Measurements from ENCODE around the gene USH1C.

Gene USH1C

DNA sequence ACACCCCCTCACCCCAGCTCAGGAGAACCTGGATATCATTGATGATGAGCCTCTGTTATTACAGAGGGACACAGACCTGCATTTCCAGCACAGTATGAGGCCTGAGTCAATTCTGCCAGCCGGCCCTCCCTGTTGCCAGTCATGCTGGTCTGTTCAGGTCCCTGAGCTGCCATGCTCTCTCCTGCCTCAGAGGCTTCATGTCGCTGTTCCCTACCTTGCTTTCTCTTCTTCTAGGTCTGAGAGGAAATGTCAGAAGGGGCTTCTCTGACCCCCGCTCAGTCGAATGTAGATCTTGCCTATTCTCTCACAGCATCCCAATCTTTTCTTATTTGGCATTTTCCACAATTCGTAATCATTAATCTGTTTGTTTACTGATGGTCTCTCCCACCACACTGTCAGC is 45.7 kb downstream of the USH1C start:
- DNase-seq = no peak

DNA sequence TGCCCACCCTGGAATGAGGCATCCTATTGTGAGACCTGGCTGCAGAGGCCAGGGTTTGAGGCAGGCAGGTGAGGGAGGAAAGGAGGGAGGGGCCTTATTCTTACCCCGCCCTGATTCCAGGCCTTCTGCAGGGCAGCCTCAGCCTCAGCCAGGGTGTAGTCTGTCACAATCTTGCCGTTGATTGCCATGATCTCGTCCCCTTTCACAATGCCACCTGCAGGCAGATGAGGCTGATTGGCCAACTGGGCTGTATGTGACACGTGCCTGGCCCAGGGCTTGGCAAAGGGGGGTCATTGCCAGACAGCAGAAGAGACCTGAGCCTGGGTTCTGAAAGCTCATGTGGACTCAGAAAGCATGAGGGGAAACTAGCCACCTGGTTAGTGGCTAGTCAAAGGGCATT is 46.2 kb downstream of the USH1C start:
- DNase-seq = no peak

DNA sequence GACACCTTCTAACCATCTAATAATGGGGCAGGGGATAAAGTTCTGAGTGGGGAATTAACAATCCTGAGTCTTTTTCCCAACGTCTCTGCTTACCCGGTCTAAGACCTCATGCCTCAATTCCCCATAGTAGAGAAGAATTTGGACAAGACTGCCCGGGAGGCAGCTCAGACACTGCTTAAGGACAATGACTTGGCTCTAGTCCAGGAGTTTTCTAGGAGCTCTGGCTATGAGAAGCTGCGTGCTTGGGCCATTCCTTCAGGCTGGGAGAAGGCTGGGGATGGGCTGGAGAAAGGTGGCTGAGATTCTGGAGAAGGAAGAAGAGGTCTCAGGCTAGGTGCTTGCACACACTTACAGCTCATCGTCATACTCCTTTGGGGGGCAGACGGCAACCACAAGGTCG is 47.8 kb downstream of the USH1C start:
- DNase-seq = no peak

DNA sequence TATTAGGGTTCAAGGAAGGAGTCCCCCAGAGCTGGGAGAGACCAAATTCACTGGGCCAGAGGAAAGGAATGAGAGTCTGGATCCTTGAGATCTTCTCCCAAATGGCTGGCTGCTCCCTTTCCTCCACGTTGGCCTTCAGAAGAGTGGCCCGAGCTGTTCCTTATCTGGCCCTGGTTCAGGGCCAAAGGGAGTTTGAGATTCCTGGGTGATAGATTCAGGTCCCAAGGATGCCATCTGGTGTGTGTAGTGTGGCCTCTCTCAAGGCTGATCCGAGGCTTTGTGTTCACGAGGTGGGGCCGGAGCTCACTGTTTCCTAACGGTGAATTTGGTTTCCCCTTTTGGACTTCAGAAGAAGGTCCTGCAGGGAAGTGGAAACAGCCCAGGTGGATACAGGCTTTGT is 50.2 kb downstream of the USH1C start:
- DNase-seq = no peak

DNA sequence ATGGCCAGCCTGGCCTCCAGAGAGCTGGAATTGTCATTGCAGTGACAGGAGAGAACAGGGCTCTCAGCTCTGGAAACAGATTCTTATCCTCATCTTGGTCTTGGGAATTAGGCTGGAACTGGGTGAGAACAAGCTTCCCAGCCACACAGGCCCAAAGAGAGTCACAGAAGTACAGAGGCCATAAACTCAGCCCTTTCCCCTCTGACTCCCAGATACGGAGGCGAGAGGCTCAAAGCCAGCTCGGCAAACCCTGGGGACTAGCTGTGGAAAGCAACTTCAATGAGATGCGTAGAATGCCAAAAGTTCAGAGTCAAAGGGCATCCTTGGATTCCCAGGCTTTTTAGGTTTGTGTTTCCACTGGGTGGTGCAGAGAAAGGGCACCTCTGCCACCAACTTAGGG is 53.3 kb downstream of the USH1C start:
- DNase-seq = no peak

DNA sequence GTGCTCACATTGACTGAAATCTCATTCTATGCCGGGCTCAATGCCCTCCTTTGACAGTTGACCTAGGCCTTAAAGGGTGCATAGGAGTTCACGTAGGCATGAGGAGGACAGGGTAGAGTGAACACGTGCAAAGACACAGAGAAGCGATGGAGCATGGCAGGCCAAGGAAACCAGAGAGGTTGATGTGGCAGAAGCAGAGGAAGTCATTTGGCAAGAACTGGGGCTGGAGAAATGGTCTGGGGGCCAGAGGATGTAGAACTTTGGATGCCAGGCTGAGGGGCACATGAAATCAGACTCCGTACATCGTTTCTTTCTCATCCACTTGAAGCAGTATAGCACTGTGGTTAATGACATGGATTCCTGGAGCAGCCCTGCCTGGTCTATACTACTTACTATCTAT is 54.0 kb downstream of the USH1C start:
- no peak for DNase-seq

DNA sequence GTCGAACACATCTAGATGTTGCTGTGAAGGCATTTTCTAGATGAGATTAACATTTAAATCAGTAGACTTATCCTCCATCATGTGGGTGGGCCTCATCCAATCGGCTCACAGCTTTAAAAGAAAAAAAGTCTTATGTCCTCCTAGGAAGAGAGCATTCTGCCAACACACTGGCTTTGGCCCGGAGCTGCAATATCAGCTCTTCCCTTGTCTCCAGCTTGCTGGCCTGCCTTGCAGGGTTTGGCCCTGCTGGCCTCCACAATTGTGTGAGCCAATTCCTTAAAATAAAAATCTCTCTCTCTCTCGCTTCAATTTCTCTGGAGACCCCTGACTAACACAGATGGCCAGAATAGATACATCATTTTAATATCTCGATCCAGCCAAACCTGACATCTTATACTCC is 54.5 kb downstream of the USH1C start:
- DNase-seq = no peak

DNA sequence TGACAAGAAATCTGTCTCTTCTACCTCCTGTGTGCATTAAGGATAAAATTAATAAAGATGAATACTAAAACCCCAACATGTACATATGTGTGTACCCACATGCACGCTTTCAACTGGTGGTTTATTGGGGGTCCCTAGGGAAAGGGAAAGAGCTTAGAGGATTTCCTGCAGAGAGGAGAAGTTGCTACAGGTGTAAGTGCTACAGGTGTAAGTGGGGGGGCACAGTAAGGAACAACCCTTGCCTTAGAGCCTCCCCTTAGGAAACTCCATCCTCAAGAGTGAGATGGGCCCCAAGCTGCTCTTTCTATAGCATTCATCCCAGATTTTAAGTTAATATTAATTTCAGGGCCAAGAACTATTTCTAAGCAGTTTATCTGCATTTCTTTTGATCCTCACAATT is 55.7 kb downstream of the USH1C start:
- no peak for DNase-seq

DNA sequence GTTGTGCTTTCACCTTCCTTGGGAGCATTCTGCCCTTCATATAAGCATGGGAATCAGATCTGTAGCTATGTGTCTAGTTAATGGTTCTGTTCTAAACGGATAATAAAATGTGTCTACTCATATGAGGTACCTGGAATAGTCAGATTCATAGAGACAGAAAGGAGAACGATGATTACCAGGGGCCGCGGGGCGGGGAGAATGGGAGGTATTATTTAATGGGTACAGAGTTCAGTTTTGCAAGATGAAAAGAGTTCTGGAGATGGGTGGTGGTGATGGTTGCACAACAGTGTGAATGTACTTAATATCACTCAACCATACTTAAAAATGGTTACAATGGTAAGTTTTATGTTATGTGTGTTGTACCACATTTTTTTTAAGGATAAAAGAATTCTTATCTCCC is 57.6 kb downstream of the USH1C start:
- no peak for DNase-seq

DNA sequence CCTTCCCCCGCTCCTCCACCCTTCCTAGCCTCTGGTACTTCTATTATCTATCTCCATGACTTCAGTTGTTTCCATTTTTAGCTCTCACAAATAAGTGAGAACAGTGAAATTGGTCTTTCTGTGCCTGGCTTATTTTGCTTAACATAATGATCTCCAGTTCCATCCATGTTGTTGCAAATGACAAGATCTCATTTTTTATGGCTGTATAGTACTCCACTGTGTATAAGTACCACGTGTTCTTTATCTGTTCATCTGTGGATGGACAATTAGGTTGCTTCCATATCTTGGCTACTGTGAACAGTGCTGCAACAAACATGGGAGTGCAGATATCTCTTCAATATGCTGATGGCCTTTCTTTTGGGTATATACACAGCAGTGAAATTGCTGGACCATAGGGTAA is 60.7 kb downstream of the USH1C start:
- DNase-seq = no peak

DNA sequence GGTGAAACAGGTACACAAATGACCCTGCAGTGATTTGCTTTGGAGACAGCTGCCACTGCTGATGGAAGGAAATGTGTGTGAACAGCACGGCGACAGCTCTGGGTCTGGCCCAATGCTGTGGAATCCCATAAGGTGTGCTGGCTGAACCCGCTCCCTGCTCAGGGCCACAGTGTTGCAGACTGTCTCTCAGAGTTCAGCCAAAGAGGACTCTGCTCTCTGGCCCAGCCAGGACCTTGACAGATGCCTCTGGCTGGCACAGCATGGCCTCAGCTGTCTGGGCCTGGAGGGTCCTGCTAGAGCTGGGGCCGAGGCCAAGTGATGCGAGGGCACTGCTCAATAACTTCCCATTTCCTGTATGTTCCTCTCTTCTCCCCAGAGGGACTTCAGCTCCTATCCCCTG is 62.3 kb downstream of the USH1C start:
- DNase-seq = no peak

DNA sequence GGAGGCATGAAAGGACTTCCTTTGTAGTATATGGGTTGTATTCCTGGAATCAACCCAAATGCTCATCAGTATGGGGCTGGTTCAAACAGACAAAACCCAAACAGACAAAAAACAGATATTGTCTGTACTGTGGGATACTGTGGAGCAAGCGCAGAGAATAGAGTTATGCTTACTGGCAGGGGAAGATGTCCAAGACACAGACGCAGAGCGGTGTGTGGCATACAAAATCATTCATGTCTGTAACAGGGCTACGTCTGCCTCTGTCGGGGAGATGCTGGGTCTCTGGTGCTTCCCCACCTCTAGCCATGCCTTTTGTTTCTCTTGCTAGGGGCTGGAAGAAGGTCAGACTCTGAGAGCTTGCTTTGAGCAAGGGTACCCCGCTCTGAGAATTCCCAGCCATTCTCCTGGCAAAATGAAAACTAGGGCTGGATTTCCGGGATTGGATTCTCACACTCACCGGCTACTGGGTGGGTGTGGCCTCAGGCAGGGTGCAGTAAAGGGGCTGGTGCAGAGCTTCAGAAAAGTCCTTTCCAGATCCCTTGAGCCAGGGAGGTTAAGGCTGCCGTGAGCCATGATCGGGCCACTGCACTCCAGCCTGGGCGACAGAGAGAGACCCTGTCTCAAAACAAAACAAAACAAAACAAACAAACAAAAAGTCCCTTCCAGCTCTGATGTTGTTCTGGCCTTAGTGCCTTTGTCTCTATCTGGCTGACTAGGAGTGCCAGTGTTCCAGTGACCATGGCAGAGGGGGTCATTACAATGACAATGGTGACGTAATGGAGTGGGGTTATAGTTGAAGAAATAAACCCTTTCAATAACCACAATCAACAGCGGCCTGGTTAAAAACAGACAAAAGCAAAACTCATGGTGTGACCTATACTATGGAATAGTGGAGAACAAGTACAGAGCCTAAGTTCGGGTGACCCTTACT is 64.7 kb downstream of the USH1C start:
- no peak for DNase-seq

DNA sequence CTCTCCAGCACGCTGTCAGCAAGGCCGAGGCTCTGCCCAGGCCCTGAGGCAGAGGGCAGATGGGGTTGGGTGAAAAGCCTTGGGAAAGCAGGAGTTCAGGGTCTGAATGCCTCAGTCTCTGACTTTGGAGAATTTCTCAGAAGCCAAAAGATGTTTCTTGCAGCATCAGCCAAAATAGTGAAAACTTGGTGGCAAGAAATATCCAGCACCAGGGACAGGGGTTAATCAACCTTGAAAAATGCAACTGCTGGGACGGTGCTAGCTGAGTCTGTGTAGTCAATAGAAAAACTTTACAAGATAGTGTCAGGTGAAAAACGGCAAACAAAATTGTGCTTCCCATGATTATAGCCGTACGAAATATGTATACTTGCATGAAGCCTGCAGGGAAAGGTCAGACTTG is 66.1 kb downstream of the USH1C start:
- DNase-seq = no peak

DNA sequence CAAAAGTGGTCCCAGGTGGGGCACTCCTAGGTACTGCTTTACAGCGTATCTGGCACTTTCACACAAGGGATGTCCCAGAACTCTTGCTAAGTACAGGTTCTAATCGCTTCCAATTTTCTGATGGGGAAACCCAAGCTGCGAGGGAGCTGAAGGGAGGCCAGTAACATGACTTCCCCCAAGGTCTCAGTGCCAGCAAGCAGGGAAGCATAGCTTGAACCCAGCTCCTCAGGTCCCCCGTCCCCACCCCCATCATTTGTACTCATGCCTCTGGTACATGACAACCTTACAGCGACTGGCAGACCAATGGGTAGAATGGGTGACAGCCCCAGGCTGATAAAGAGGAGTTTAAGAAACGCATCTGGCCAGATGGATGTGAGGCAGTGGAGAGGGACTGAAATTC is 66.9 kb downstream of the USH1C start:
- DNase-seq = no peak

DNA sequence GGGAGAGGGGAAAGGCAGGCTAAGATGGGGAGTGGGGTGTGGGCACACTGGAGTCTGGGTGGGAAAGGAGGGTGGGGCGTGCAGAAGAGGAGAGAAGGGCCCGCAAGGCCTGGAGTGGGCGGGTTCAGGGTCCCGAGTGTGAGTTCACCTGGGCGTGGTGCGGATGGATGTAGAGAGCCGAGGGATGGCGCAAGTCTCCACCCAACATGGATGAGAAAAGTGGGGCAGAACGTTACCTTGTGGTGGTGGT is 67.2 kb downstream of the USH1C start:
- DNase-seq = no peak

DNA sequence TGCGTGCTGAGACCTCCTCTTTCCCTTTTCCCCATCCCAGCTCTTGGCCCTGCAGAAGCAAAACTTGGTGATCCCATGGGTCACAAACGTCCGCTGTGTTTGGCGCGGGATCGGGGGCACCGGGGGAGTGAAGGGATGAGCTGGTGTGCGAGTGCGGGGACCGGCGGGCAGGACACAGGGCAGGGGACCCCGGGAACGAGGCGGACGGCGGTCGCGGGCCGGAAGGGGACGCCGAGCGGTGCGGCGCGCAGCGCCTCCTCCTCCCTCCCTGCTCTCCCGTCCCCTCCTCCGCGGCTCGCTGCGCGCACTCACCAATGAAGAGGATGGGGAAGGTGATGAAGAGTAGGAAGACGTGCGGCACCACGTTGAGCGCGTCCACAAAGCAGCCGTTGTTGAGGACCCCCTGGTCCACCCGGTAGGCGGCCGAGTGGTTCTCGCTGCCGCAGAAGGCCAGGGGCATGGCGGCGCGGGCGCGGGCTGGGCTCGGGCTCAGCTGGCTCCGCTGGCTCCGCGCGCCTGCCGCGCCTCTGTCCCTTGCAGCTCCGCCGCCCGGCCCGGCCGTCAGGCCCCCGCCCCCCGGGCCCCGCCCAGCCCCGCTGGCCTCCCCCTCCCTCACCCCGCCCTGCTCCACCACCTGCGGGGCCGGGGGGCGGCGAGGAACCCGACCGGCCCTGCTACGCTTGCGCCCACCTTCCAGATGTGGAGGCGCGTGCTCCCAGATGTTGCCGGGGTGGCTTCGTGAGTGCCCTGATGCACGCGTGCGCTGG is 67.7 kb downstream of the USH1C start, which contains the start of gene ABCC8:
ABCC8 (minus strand) TSS at position 529 of the 767 bp plus-strand sequence; CDS start at position 460, 69 bp downstream.
- DNase-seq = no peak

DNA sequence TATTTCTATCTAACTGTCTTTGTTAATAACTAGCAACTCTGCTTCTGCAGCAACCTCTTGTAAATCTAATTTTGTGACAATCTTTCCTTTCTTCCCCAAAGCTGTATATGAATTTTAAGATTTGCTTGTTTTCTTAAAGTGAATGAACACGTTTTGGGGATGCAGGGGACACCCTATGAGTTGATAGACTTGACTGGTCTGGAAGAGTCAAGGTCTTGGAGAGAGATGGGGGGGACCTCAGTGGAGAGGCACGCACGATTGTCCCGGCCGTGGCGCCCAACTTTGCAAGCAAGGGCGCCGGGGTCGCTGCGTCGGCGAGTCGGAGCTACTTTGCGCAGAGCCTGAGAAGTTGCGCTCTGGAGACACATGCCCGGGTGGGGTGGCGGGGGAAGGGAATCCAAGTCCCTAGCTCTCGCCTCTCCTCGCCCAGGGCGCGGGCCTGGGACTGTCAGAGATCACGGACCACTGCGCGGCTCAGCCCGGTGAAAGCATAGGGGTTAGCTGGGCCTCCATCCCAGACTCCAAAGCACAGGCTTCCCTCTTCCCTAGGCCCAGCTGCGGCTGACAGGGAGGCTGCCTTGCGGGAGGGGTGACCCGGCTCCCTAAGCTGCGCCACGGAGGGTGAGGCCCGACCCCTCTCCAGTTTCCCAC is 68.4 kb downstream of the USH1C start:
- DNase-seq = no peak

DNA sequence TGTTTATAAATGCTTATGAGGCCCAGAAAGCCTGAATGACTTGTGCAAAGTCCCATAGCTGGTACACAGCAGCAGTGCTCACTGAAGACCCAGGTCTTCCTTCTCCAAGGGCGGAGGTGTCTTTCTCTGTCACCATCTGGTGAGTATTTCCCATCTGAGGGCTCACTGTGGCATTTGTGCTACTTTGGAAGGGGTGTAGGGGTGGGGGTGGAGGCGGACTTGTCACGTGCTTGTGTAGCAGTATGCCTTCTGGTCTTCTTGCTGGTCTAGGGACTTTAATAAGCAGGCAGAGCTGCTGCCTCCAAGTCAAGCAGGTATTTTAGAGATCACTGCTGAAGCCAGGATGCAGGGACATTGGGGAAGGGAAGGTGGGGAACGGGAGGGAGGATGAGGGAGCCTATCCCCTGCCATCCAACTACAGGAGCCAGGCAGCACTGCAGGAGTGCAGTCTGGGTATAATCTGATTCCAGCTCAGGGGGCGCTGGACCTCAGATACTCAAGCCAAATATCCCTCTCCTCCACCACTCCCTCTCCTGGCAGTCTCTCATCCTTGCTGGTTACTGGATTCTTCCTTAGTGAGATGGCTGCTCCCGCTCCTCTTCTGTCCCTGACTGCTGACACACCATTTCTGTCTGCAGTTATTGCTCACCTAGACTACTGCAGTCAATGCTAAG is 71.0 kb downstream of the USH1C start:
- DNase-seq = no peak

DNA sequence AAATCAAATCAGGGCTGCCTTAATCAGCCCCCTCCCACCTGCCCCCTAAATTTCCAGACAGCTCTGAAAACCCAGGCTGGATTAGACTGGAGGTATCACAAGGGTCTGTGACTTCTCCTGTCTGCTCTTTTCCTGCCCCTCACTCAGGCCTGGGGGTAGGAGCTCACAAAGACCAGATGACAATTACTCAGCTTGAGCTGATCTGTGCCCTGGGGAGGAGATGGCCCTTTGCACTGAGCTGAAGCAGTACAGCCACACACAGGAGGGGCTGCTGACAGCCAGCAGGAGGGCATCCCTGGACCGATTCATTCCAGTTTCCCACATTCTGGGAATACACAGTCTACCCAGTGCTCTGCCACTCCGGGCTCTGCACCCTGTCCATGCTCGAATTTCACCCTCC is 71.7 kb downstream of the USH1C start:
- no peak for DNase-seq

DNA sequence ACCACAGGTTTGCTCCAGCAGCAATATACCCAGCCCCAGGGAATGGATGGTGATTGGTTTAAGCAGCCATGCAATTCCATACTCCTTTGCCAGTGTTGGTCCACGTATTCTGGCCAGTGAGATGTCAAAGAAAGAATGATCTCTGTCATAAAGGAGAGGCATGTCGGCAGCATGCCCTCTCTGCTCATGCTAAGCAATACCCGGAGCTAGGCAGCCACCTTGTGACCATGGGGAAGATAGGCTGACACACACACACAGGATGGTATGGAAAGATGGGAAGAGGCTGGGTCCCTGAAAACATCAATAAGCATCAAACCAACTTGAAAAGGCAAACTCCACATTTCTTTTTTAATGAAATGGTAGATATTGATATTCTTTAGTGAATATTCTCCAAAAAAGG is 72.7 kb downstream of the USH1C start:
- DNase-seq = no peak

DNA sequence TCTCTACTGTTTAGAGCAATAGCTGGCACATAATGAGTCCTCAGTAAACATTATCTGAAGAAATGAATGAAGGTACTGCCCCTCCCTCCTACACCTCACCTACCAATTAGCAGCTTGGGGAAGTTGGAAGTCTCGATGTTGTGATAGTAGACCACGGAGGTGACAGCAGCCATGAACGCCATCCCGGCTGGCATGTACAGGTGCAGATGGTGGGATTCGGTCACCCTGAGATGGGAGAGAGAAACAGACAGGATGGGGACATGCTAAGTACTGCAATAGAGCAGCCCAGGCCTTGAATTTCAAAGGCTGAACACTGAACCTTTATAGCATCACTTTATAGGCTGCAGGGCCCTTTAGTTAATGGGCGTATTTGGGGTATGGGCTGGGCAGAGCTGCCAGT is 74.2 kb downstream of the USH1C start:
- DNase-seq = no peak

DNA sequence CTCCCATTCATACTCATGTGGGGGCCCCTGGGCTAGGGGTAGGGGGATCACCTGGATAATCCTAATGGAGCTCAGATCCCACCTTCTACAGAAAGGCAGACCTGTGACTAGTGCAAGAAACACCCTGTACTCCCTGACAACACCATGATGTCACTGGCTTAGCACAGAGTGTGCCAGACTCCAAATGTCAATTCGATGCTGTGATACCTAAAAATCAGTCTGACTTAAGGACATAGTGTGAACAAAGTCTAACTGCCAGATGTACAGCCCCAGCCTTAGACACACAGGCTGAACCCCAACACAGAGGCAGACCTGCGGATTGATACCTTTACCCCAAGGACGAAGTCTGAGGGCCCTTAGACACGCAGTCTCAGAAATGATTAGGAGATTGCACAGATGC is 76.1 kb downstream of the USH1C start:
- DNase-seq = no peak

DNA sequence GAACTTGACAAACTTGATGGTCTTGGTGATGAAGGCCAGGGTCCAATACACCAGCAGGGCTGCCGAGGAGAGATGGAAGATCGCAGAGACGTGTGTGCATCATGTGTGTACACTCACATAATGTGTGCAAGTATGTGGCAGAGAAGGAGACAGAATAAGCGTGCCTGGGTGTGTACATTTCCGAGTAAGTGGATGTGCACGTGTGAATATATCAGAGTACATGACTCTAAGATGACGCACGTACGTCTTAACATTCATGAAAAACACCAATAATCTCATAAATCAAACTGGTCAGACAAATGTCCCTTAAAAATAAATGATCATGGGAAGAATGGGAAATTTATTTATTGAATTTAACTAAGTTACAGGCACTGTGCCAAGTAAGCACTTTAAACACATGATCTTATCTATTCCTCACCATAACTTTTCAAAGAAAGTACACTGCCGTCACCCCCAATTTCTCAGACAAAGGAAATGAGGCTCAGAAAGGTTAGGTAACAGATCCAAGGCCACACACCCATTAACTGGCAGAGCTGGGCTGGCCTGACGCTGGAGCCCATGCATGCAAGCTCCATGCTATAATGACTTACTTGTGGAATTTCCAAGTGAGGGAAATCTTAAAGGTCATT is 80.6 kb downstream of the USH1C start:
- DNase-seq = no peak
